Iris pigment epithelial cell (primary cell): ENCODE data around the gene ZNF358.

Source experiments
- DNase-seq: peaks from one replicate; pipeline ENCODE4 v3.0.0-alpha.2; 2011; ENCODE audit warnings: low read depth

Gene ZNF358

DNA sequence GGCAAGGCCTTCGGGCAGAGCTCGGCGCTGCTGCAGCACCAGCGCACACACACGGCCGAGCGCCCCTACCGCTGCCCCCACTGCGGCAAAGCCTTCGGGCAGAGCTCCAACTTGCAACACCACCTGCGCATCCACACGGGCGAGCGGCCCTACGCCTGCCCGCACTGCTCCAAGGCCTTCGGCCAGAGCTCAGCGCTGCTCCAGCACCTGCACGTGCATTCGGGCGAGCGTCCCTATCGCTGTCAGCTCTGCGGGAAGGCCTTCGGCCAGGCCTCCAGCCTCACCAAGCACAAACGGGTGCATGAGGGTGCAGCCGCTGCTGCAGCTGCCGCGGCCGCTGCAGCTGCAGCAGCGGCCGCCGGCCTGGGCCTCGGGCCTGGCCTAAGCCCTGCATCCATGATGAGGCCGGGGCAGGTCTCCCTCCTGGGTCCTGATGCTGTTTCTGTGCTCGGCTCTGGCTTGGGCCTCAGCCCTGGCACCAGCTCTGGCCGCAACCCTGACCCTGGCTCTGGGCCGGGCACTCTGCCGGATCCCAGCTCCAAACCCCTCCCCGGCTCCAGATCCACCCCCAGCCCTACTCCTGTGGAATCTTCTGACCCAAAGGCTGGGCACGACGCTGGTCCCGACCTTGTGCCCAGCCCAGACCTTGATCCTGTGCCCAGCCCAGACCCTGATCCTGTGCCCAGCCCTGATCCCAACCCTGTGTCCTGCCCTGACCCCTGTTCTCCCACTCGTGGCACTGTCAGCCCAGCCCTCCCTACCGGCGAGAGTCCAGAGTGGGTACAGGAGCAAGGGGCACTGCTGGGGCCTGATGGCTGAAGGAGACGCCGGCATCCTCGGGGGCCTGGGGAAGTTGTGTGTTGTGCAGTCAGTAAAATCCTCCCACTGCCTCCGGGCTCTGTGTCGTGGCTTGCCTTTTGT lies 4.5 kb downstream of the ZNF358 start:
- no peak for DNase-seq

DNA sequence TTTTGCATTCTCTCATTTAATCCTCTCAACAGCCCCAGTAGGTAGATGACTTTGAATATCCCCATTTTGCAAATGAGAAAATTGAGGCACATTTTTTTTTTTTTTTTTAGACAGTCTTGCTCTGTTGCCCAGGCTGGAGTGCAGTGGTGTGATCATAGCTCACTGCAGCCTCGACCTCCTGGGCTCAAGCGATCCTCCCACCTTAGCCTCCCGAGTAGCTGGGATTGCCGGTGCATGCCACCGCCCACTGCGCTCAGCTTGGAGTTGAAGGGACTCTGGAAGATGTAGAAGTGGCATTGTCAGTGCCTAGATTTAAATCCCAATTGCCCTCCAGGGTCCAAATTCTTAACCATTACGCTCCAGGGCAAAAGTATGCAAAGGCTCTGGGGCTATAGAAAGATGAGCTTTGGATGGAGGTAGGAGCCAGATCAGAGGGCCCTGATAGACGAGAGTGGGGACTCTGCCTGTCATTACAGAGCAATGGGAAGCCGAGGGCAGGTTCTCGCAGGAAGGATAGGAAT lies 5.7 kb downstream of the ZNF358 start:
- no peak for DNase-seq

DNA sequence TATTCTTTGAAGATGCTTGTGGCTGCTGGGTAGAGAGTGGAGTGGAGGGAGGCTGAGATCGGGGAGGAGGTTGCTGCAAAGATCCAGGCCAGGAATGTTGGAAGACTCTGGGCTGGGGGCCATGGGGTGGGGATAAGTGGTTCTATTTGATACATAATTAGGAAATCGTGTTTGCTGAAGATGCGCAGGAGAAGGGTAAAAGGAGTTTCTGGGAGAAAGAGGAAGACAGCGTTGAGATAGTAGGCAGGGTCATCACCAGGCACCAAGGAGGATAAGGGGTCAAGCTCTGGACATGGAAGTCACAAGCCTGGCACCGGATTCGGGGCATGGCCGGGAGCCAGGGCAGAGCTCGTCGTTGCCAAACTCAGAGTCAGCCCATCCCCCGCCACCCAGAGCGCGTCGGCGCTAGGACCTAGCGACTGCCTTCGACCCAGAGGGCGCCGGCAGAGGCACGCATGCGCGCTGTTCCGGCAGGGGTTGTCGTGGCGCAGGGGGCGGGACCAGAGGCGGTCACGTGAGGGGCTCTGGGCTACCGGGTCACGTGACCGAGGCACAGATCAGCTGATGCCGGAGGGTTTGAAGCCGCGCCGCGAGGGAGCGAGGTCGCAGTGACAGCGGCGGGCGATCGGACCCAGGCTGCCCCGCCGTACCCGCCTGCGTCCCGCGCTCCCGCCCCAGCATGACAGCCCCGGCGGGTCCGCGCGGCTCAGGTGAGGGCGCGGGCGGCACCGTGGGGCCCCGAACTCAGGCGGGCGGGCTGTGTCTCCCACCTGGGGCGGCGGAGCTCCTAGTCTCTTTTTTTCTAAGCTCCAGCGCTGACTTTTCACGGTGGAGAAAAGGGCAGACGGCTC lies 6.4 kb downstream of the ZNF358 start, which contains the start of gene MCOLN1:
TSS of gene MCOLN1 (plus strand) at position 553 of the 851 bp plus-strand sequence. CDS start at position 680, 127 bp downstream.
- peak; percentile 95 for DNase-seq

DNA sequence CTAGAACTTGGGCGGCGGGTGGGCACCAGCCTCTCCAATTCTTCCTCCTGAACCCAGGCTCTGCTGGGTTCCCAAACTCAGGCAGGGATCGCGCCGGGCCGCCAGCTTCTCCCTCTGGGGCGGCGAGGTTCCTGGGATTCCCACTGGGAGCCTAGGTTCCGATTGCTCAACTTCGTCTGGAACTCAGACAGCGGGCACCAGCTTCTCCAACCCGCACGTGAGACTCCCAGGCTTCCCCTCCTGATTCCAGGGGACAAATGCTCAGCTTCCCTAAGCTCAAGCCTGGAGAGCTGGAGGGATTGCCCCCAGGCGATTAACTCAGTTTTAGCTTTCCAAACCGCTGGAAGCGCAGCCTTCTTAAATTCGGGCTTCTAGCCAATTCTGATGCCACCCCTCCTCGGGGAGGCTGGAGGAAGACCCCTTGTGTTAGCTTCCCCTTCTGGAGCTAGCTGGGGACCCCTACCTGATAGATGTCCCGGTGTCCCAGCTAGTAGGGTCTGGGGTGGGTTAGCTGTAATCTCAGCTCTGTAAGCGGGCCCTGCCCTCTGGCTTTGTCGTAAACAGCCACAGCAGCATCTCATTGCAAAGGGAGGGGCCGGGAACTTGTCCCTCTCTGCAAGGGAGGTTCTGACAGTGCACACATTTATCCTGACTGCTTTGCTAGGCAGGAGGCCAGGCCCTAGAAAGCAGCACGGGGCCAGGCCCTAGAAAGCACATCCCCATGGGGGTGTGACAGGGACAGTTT lies 7.2 kb downstream of the ZNF358 start:
- no peak for DNase-seq

DNA sequence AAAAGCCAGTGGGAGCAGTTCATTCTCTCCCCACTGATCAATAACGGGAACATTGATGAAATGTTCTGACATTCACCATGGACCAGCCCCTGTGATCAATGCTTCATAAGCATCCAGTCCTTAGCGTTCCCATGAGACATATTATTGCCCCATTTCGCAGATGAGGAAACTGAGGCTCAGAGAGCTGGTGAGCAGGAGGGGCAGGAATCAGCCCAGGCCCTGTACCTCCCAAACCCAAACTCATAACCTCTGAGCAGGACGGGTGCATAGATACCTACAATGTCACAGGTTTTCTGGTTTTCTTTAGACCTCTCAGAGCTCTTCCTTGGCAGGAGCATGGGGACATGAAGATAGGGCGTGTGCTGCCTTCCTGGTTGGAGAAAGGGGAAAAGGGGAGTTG lies 8.6 kb downstream of the ZNF358 start:
- DNase-seq = no peak

DNA sequence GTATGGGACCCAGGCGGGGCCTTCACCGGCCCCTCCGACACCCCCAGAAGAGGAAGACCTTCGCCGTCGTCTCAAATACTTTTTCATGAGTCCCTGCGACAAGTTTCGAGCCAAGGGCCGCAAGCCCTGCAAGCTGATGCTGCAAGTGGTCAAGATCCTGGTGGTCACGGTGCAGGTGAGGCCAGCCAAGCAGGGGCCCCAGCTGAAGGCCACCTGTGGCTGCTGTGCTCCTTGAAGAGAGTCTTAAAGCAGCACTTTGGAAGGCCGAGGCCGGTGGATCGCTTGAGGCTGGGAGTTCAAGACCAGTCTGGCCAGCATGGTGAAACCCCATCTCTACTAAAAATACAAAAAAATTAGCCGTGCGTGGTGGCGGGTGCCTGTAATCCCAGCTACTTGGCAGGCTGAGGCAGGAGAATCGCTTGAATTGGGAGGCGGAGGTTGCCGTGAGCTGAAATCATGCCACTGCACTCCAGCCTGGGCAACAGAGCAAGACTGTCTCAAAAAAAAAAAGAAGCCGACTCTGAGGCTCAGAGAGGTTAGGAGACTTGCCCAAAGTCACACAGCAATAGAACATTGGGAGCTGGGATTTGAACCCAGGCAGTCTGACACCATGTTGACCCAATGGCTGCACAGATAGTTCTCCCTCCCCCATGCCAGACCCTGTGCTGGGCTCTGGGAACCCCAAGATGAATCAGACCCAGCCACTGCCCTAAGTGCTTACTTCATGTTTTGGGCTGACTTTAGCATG lies 9.3 kb downstream of the ZNF358 start:
- no peak for DNase-seq

DNA sequence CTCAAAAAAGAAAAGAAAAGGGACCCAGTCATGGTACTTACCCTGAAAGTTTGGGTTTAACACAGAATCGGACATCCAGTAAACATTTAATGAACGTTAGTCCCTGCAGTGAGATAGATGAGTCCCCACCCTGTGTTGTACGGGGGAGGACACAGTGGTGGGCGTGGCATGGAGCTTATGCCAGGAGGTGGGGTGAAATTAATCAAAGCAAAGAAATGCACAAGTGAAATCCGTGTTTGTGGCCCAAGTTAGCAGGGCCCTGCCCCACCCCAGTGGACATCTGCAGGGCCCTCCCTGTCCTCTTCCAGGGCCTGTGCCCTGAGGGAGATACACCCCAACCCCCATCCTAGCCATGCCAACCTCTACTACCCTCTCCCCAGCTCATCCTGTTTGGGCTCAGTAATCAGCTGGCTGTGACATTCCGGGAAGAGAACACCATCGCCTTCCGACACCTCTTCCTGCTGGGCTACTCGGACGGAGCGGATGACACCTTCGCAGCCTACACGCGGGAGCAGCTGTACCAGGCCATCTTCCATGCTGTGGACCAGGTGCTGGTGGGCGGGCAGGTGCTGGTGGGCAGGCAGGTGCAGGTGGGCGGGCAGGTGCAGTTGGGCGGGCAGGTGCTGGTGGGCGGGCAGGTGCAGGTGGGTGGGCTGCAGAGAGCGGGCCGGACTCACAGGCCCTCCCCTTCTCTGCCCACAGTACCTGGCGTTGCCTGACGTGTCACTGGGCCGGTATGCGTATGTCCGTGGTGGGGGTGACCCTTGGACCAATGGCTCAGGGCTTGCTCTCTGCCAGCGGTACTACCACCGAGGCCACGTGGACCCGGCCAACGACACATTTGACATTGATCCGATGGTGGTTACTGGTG lies 10.4 kb downstream of the ZNF358 start:
- DNase-seq = no peak

DNA sequence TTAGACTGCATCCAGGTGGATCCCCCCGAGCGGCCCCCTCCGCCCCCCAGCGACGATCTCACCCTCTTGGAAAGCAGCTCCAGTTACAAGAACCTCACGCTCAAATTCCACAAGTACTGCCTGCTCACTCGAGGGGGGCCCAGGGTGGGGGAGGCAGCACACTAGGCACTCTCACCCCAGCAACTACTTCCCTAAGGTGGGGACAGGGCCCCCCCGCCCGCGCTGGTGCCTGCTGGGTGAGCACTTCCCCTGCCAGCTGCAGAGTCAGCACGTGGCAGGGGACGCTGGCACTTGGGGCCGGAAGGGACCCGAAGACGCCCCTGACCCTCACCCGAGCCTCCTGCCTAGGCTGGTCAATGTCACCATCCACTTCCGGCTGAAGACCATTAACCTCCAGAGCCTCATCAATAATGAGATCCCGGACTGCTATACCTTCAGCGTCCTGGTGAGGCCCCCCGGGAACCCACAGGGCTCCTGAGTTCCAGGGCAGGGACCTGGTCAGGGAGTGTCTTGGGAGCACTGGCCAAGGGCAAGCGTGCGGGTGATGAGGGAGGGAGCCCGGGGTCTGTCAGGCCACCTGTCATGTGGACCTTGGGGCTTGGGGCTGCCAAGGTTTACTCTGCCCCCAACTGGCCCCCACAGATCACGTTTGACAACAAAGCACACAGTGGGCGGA lies 11.8 kb downstream of the ZNF358 start:
- no peak for DNase-seq

DNA sequence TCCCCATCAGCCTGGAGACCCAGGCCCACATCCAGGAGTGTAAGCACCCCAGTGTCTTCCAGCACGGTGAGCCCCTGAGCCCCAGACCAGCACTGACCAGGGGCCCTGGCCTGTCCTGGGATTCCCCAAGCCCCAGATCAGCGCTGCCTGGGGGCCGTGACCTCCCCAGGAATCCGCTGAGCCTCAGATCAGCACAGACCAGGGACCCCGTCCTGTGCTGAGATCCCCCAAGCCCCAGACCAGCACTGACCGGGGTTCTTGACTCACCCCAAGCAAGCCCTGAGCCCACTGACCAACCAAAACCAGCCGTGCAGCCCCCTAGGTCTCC lies 12.3 kb downstream of the ZNF358 start:
- no peak for DNase-seq

DNA sequence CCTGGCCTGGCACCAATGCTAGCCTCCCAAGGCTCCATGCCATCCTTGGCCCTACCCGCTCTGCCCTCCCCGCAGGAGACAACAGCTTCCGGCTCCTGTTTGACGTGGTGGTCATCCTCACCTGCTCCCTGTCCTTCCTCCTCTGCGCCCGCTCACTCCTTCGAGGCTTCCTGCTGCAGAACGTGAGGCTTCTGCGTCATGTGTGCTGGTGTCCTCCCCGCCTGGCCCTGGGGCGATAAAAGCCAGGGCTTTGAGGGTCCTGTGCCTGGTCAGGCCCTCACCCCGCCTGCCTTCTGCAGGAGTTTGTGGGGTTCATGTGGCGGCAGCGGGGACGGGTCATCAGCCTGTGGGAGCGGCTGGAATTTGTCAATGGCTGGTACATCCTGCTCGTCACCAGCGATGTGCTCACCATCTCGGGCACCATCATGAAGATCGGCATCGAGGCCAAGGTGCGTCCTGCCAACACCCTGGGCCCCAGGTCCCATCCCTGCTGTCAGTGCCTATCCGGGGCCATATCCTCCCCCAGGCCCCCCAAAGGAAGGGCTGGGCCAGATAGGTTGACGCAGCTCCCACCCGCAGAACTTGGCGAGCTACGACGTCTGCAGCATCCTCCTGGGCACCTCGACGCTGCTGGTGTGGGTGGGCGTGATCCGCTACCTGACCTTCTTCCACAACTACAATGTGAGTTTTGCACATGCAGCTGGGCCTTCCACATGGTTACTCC lies 12.8 kb downstream of the ZNF358 start:
- DNase-seq = no peak

DNA sequence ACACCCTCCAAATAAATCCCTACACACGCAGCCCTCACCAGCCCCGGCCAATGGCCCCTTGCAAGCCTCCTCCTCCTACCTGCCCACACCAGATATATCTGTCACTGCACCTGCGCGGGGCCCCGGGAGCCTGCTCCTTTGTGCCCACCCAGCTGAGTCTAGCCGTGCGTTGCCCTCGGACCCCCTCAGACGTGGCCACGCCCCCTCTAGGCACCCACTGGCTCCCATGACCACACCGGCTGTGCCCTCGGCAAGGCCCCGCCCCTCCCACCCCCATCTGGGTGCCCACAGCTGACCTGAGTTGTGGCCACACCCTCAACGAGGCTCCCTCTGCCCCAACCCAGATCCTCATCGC lies 13.3 kb downstream of the ZNF358 start:
- no peak for DNase-seq

DNA sequence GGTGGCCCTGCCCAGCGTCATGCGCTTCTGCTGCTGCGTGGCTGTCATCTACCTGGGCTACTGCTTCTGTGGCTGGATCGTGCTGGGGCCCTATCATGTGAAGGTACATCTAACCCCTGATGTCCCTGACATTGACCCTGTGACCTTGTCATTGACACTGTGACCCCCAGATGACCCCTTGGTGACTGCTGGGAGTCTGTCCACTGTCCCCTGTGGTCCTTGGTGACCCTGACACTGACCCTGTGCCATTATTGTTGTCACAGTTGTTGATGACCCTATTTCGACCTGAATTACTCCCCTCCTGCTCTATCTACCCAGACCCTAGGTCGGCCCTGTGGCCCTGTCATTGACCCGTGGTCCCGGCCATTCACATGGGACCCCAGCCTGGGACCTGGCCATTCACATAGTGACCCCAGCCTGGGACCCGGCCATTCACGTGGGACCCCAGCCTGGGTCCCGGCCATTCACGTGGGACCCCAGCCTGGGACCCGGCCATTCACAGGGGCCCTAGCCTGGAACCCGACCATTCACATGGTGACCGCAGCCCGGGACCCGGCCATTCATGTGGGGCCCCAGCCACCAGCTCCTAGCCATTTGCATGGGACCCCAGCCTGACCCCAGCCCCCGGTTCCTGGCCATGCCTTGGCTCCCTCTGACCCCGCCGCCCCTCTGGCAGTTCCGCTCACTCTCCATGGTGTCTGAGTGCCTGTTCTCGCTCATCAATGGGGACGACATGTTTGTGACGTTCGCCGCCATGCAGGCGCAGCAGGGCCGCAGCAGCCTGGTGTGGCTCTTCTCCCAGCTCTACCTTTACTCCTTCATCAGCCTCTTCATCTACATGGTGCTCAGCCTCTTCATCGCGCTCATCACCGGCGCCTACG lies 13.9 kb downstream of the ZNF358 start:
- DNase-seq = no peak

DNA sequence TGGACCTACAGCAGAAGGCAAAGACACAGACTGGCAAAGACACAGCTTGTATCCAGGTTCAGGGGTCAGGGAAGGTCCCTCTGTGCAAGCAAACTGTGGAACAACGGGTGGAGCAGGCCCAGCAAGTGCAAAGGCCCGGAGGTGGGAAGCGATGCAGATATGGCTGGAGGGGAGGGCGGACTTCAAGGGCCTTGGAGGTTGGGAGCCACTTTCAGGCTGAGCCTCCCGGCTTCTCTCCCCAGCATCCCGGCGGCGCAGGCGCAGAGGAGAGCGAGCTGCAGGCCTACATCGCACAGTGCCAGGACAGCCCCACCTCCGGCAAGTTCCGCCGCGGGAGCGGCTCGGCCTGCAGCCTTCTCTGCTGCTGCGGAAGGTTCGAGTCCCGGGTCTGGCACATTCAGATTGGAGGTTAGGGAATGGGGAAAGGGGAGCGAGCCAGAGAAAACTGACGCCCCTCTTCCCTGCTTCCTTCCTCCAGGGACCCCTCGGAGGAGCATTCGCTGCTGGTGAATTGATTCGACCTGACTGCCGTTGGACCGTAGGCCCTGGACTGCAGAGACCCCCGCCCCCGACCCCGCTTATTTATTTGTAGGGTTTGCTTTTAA lies 17.5 kb downstream of the ZNF358 start:
- DNase-seq = peak; percentile 52

DNA sequence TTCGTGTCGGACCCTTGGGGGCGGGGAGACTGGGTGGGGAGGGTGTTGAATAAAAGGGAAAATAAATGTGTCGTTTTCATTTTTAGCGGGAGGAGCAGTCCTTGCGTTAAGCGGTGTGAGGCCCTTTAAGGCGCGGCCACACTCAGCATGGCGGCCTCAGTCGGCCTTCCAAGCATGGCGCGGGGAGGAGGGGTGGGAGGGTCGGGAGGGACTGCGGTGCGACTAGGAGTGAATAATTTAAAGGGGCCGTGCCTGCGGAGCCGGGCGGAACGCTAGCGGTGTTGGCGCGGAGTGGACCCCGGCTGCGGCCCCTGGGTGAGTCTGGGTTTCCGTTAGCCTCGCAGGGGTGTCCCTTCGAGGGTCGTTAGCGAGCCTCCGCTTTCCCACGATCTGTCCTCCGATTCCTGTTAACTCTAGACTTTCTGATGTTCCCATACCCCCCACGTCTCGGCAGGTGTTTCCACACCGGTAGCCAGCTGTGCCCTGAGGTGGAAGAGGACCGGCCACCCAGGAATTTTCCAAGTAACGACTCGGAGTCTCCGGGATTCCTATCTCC lies 18.1 kb downstream of the ZNF358 start:
- peak; percentile 93 for DNase-seq

DNA sequence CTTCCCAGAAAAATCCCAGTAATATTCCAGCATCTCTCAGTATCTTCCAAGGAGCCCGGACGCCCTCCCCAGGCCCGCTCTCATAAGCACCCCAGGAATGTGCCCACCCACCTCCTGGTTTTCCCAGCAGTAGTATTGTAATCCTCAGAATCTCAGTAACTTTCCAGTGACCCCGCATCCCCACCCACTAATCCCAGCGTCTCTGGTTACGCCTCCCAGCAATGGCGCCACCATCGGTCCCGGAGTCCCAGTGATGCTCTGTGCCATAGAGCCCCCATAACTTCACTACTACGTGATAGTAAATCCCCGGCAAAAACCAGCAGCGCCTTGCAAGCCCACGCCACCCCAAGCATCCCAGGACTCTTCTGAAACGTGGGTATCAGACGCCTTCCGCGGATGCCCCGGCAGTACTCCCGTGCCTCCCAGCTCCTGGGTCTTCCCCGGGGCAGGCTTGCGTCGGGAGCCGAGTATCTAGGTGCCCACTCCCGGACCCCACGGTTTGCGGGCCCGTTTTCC lies 18.7 kb downstream of the ZNF358 start:
- DNase-seq = peak; percentile 78

DNA sequence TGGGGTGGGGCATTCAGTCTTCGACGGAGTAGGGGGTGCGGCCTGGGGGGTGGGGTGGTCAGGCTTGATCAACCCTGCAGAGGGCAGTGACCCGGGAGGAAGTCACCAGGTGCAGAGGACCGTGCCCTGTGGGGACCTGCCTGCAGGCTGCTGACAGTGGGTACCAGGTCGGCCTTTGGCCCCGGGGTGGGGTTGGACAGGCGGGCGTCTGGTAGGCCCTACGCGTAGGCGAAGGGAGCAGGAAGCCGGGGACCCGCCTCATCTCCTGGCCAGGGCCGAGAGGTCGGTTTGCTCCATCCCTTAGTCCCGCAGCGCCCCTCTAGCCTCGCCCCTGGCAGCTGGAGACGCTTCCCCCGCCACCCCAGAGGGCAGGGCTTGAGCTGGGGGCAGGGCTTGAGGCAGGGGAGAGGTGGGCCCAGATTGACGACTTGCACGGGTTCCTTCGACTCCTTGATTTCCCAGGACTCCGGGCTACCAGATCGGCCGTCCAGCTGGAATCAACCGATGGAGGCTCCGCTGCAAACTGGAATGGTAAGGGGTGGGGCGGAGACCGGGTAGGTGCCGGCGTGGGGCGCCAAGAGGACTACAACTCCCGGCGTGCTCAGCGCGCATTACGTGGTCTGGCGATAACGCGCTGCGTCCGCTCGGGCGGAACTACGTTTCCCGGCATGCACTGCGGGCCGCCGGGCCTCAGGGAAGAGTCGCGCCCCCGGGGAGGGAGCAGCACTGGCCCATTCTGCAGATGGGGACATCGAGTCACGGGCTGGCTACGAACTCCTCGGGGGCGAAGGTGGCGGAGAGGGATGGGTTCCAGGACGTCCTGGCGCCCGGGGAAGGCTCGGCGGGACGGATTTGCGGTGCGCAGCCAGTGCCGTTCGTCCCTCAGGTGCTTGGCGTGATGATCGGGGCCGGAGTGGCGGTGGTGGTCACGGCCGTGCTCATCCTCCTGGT lies 19.4 kb downstream of the ZNF358 start, which contains the start of gene PNPLA6:
TSS of gene PNPLA6 (plus strand) at position 671 of the 951 bp plus-strand sequence. CDS start at position 743, 72 bp downstream.
- DNase-seq = peak; percentile 95
